T-helper 2 cell treated with Interferon-gamma antibody and Interleukin-4, amounts not matched to agents 5 μg/mL and 100 μg/mL, for 36 hours (primary cell): ENCODE results near the gene RELA.
"Not testable (repeated sequence)": the region's sequence is repeated elsewhere in the genome, so short reads cannot be mapped to it uniquely, and the experiment has no call there.

ENCODE experiments used
- DNase-seq: peaks from one replicate; pipeline ENCODE4 v3.0.0; 2021; ENCODE audit warnings: low spot score
- H3K27ac Mint-ChIP-seq: one replicate; pipeline ENCODE4 v1.8.0; 2021; ENCODE audit warnings: mild to moderate bottlenecking, mixed read lengths
- H3K27me3 Mint-ChIP-seq: one replicate; pipeline ENCODE4 v1.8.0; 2021; ENCODE audit warnings: low read depth, mixed read lengths
- H3K36me3 Mint-ChIP-seq: one replicate; pipeline ENCODE4 v1.8.0; 2021; ENCODE audit warnings: low read depth, mixed read lengths
- H3K4me1 Mint-ChIP-seq: one replicate; pipeline ENCODE4 v1.8.0; 2021; ENCODE audit warnings: low read depth, mixed read lengths
- H3K4me3 Mint-ChIP-seq: one replicate; pipeline ENCODE4 v1.8.0; 2022; ENCODE audit warnings: mild to moderate bottlenecking, moderate library complexity, mixed read lengths
- H3K9me3 Mint-ChIP-seq: one replicate; pipeline ENCODE4 v1.8.0; 2021; ENCODE audit warnings: mixed read lengths

RELA gene

DNA sequence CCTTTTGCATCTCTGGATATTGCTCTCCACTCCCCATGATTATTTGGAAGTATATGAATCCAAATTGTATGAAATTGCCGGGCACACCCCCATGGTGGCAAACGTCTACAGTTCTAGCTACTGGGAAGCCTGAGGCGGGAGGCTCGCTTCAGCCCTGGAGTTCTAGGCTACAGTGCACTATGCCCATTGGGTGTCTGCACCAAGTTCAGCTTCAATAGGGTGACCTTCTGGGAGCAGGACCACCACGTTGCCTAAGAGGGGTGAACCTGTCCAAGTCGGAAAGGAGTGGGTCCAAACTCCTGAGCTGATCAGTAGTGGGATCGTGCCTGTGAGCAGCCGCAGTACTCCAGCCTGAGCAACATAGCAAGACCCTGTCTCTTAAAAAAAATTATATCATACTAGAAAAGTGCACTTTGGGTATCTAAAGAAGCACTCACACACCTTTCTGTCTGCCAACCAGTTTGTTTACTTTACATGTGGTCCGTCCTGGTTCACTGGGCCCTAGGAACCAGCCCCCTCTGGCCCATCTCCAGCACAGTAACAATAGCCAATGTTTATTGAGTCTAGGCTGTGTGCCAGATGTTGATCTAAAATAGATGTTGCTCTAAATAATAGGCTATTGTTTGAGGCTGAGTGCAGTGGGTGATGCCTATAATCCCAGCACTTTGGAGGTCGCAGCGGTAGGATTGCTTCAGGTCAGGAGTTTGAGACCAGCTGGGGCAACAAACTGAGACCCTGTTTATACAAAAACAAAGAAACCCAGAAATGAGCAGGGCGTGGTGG is 32.9 kb upstream of the RELA start:
- Mint-ChIP-seq H3K27me3 (peaks cover 12% of the 10 kb centered on the region), H3K4me1 (no peaks in the 10 kb centered on the region), H3K36me3 (no peaks in the 10 kb centered on the region), H3K4me3 (no peak overlapping the region), H3K27ac (no peak overlapping the region), H3K9me3 (no peaks in the 10 kb centered on the region)
- DNase-seq: no peak

- Mint-ChIP-seq H3K9me3 (no peaks in the 10 kb centered on the region), H3K36me3 (no peaks in the 10 kb centered on the region), H3K27me3 (peaks cover 2% of the 10 kb centered on the region), H3K4me1 (no peaks in the 10 kb centered on the region), H3K4me3 (no peak overlapping the region), H3K27ac (no peak overlapping the region)
- no peak for DNase-seq
Observed at GRCh38 chr11:65692367-65692766, 29.7 kb upstream of the RELA start.

GRCh38 chr11:65691847-65692246 is 29.1 kb upstream of the RELA start:
- not testable (repeated sequence) for H3K9me3 Mint-ChIP-seq, H3K27me3 Mint-ChIP-seq, DNase-seq, H3K36me3 Mint-ChIP-seq, H3K27ac Mint-ChIP-seq, H3K4me1 Mint-ChIP-seq, H3K4me3 Mint-ChIP-seq

DNA sequence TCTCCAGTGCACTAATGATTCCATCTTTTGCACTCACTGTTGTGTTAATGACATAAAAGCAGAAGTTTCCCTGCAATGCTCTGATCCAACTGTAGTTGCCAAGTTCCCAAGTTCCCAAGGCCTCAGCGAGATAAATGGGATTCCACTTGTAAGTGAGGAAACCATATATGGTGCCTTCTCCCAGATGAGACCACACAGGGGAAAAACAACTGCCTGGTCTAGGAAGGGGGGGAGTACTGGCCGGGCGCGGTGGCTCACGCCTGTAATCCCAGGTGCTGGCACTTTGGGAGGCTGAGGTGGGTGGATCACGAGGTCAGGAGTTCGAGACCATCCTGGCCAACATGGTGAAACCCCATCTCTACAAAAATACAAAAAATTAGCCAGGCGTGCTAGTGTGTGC is 23.3 kb upstream of the RELA start:
- H3K9me3 Mint-ChIP-seq: no peaks in the 10 kb centered on the region
- no peaks in the 10 kb centered on the region for H3K4me1 Mint-ChIP-seq
- peaks cover 14% of the 10 kb centered on the region for H3K27me3 Mint-ChIP-seq
- no peak for DNase-seq
- no peaks in the 10 kb centered on the region for H3K36me3 Mint-ChIP-seq
- H3K4me3 Mint-ChIP-seq: no peak overlapping the region
- H3K27ac Mint-ChIP-seq: no peak overlapping the region

DNA sequence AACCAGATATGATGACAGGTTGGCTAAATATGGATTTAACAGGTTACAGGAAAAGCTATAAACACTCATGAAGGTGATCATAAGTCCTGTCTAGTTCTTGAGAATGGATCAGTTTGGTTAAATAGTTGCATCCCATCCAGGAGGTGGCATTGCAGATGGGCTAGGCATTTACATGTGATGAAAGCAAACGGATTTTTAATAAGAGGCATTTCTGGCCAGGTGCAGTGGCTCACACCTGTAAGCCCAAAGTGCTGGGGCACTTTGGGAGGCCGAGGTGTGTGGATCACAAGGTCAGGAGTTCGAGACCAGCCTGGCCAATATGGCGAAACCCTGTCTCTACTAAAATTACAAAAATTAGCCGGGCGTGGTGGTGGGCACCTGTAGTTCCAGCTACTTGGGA is 20.8 kb upstream of the RELA start:
- peaks cover 13% of the 10 kb centered on the region for H3K27me3 Mint-ChIP-seq
- not testable (repeated sequence) for H3K36me3 Mint-ChIP-seq, H3K27ac Mint-ChIP-seq, H3K9me3 Mint-ChIP-seq, DNase-seq, H3K4me1 Mint-ChIP-seq, H3K4me3 Mint-ChIP-seq

DNA sequence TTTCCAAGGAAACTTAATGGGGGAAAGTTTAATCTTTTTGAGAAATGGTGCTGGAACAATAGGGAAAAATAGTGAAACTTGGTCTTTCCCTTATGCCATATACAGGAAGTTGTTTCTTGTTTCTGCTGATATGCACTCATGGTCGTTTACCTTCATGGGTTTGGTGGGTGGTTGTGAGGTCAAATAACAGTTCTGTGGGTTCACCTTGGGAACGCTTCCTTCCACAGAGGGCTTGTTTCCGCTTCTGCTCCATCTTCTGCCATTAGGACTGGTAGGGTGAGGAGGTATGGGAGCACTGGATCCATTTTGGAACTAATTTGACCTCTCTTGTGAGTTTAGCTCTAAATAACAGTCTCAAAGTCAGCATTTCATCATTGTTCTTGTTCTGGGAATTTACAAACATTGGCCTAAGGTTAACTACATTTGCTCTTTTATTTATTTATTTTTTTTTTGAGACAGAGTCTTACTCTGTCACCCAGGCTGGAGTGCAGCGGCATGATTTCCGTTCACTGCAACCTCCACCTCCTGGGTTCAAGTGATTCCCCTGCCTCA is 17.6 kb upstream of the RELA start:
- Mint-ChIP-seq H3K4me3 (no peak overlapping the region), H3K27ac (no peak overlapping the region), H3K36me3 (no peaks in the 10 kb centered on the region), H3K4me1 (no peaks in the 10 kb centered on the region), H3K9me3 (no peaks in the 10 kb centered on the region), H3K27me3 (peaks cover 11% of the 10 kb centered on the region)
- DNase-seq: no peak

DNA sequence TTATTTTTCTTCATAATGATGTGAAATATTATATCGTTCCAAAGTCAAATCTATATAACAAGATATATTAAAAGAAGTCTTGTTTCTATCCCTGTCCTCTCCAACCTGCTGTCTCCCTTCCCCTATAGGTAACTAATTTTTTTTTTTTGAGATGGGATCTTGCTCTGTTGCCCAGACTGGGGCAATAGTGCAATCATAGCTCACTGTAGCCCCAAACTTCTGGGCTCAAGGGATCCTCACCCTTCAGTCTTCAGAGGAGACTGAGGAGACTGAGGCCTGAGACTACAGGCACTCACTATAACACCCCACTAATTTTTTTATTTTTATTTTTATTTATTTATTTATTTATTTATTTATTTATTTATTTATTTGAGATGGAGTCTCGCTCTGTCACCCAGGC is 10.3 kb upstream of the RELA start:
- Mint-ChIP-seq H3K36me3 (no peaks in the 10 kb centered on the region), H3K27me3 (peaks cover 2% of the 10 kb centered on the region), H3K9me3 (no peaks in the 10 kb centered on the region), H3K4me3 (no peak overlapping the region), H3K4me1 (peaks cover 2% of the 10 kb centered on the region), H3K27ac (no peak overlapping the region)
- no peak for DNase-seq

- Mint-ChIP-seq H3K4me3 (no peak overlapping the region), H3K4me1 (peaks cover 2% of the 10 kb centered on the region), H3K27ac (no peak overlapping the region), H3K9me3 (no peaks in the 10 kb centered on the region), H3K27me3 (peaks cover 2% of the 10 kb centered on the region), H3K36me3 (no peaks in the 10 kb centered on the region)
- DNase-seq: no peak
Observed at GRCh38 chr11:65672180-65672860, 9.6 kb upstream of the RELA start.

DNA sequence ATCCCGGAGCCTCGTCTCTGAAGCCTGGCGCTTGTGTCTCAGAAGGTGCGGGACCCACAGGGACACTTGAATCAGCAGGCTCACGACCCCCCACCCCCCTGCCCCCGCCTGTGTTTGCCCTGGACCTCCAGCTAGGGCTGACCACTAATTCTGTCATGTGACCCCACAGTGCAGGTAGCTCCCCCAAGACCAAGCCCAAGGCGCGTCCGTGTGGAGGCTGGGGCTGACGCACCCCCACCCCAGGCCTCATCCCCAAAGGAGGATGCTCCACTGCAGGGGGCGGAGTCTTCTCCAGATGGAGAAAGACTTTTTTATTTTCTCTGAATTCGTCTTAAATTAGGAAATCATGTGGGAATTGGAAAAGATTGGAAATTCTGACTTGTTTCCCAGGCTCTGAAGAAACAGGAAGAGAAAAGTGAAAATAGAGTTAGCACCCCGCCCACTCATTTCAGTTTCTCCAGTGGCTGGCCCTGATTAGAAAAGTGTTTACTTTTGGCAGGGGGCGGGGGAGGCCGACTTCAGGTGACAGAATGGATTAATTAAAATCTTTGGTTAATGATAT is 1.0 kb upstream of the RELA start:
- H3K9me3 Mint-ChIP-seq: no peaks in the 10 kb centered on the region
- H3K27me3 Mint-ChIP-seq: no peaks in the 10 kb centered on the region
- DNase-seq: peak; percentile 41
- peaks cover 28% of the 10 kb centered on the region for H3K36me3 Mint-ChIP-seq
- peaks cover 20% of the 10 kb centered on the region for H3K4me1 Mint-ChIP-seq
- peak overlapping the region; percentile 89 for H3K27ac Mint-ChIP-seq
- H3K4me3 Mint-ChIP-seq: peak overlapping the region; percentile 92

DNA sequence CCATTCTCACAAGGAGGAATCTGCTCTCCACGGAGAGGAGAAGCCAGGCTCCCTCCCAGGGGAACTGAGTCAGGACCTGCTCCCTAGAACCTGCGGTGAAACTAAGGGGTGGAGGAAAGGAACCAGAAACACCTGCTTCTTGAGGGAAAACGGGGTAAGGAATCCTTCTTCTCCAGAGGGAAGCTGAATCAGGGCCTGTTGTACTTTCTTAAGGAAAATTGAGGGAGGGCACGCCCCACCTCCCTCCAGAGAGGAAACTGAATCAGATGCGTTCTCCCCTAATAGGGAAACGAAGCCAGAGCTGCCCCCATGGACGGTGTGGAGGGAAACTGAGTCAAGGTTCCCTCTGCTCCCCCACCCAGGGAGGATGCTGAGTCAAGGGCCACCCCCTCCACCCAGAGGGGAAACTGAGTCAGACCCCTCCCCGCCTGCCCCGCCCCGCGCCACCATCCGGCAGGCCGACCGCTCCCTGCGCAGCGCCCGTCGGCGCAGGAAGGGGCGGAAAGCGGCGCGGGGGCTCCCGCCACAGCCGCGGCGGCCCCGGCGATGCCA is 393 bp downstream of the RELA start:
- peaks cover 20% of the 10 kb centered on the region for H3K4me1 Mint-ChIP-seq
- peaks cover 37% of the 10 kb centered on the region for H3K36me3 Mint-ChIP-seq
- peak overlapping the region; percentile 86 for H3K4me3 Mint-ChIP-seq
- H3K27ac Mint-ChIP-seq: peak overlapping the region; percentile 79
- DNase-seq: no peak
- no peaks in the 10 kb centered on the region for H3K27me3 Mint-ChIP-seq
- H3K9me3 Mint-ChIP-seq: no peaks in the 10 kb centered on the region

DNA sequence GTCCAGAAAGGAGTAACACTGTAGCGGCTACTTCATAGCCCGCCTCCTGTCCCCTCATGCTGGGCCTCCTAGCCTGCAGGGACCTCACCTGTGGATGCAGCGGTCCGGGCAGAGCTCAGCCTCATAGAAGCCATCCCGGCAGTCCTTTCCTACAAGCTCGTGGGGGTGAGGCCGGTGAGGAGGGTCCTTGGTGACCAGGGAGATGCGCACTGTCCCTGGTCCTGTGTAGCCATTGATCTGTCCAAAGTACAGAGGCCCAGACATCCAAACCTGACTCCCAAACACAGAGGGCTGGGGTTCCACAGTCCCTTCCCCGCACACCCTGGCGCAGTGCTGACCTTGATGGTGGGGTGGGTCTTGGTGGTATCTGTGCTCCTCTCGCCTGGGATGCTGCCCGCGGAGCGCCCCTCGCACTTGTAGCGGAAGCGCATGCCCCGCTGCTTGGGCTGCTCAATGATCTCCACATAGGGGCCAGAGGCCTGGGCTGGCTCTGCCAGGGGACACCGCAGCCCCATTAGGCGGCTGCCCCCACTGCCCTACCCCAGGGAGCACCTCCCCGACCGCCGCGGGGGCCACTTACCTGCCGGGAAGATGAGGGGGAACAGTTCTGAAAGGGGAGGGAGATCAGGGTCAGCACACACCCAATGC is 993 bp downstream of the RELA start:
- Mint-ChIP-seq H3K4me3 (peak overlapping the region; percentile 86), H3K27me3 (no peaks in the 10 kb centered on the region), H3K36me3 (peaks cover 43% of the 10 kb centered on the region), H3K27ac (peak overlapping the region; percentile 79), H3K4me1 (peaks cover 20% of the 10 kb centered on the region), H3K9me3 (no peaks in the 10 kb centered on the region)
- DNase-seq: no peak

GRCh38 chr11:65660908-65661307 is 1.8 kb downstream of the RELA start:
- Mint-ChIP-seq H3K4me1 (peaks cover 23% of the 10 kb centered on the region), H3K4me3 (peak overlapping the region; percentile 86), H3K36me3 (peaks cover 47% of the 10 kb centered on the region)
- H3K27ac Mint-ChIP-seq, H3K9me3 Mint-ChIP-seq, H3K27me3 Mint-ChIP-seq, DNase-seq: not testable (repeated sequence)

GRCh38 chr11:65660038-65660437 is 2.7 kb downstream of the RELA start:
- H3K27ac Mint-ChIP-seq: no peak overlapping the region
- peak overlapping the region; percentile 34 for H3K4me3 Mint-ChIP-seq
- H3K4me1 Mint-ChIP-seq: peaks cover 23% of the 10 kb centered on the region
- no peaks in the 10 kb centered on the region for H3K27me3 Mint-ChIP-seq
- peaks cover 55% of the 10 kb centered on the region for H3K36me3 Mint-ChIP-seq
- H3K9me3 Mint-ChIP-seq: no peaks in the 10 kb centered on the region
- DNase-seq: no peak
